GM19238 (cell line): ENCODE data around the gene TOP1.

ENCODE experiments used
- DNase-seq: peaks from one replicate; pipeline ENCODE4 v3.0.0; 2011; ENCODE audit warnings: low spot score; ENCODE audit not compliant: insufficient read length

Gene TOP1

DNA sequence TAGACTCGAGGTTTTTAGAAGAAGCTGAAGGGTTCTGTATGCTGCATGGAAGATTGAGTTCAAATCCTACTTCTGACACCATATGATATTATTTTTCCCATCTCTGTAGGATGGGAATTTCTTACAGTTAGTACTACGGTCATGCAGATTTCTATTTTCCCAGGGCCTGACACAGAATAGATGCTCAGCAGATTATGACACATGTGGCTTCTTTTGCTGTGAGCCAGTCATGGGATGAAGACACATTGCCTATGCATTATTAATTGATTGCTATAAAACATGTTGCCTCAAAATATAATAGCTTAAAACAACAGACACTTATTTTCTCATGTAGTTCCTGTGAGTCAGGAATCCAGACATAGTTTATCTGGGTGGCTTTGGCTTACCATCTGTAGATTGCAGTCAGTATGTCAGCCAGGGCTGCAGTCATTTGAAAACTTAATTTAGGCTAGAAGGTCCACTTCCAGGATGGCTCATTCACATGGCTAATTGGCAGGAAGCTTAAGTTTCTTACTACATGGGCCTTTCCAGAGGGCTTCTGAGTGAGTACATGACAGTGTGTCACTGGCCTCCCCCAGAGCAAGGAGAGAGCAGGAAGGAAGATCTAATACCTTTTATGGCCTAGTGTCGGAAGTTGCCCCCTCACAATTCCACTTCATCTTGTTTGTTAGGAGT is 29.5 kb downstream of the TOP1 start:
- no peak for DNase-seq

DNA sequence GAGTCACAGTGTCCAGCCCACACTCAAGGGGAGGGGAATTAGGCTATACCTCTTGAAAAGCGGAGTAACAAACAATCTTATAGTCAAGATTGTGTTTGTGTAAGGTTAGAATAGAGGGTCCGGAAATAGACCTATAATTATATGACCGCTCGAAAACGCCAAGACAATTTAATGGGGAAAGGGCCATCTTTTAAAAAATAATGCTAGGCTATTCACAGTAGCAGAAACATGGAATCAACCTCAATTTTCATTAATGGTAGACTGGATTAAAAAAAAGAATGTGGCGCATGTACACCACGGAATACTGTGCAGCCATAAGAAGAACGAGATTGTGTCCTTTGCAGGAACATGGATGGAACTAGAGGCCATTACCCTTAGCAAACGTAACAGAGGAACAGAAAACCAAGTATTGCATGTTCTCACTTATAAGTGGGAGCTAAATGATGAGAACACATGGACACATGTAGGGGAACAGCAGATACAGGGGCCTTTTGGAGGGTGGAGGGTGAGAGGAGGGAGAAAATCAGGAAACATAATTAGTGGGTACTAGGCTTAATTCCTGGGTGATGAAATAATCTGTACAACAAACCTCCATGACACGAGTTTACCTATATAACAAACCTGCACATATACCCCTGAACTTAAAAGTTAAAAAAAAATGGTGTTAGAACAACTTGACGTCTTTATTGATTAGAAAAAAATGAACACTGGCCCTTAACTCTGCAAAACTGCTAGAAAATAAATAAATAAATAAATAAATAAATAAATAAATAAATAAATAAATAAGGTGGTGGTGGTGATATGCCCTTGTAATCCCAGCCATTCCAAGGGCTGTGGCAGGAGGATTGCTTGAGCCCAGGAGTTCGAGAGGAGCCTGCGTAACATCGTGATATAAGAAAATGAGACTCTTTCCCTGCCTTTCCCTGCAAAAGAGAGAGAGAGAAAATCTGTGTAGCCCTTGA is 30.3 kb downstream of the TOP1 start:
- DNase-seq, result no peak

DNA sequence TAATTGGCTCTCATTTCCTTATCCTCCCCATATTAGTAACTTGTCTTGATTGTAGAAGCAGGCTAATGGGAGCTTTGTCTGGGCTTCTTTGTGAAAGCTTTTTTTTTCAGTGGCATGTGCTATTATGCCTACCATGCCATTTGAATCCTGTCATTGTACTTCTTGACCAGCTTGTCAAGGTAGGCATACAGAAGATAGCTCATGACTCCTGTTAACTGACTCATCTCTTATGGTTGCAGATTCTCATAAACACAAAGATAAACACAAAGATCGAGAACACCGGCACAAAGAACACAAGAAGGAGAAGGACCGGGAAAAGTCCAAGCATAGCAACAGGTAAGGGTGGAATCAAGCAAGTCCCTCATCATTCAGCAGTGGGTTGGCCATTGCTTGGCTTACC is 32.5 kb downstream of the TOP1 start:
- no peak for DNase-seq

DNA sequence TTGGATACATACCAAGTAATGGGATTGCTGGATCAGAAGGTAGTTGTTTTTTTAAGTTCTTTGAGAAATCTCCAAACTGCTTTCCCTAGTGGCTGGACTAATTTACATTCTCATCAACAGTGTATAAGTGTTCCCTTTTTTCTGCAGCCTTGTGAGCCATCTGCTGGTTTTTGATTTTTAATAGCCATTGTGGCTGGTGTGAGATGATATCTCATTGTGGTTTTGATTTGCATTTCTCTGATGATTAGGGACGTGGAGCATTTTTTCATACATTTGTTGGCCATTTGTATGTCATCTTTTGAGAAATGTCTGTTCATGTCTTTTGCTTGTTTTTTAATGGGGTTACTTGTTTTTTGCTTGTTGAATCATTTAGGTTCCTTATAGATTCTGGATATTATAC is 34.8 kb downstream of the TOP1 start:
- DNase-seq, result no peak

DNA sequence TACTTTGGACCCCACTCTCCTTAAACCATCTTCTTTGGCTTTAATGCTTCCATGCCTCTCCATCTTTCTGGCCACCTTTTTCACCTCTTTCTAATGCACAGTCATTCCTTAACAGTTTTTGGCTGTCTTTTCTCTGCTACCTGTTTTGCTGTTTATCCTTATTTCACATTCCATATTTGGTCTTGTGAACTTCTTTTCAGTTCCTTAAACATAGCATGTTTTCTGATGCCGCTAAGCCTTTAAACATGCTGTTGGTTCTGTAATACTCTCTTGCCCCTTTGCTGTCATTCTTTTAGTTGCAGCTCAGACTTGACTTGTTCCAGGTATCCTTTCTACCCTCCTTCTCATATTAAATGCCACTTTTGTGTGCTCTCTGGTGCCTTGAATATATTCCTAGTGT is 35.8 kb downstream of the TOP1 start:
- peak; percentile 20 for DNase-seq

DNA sequence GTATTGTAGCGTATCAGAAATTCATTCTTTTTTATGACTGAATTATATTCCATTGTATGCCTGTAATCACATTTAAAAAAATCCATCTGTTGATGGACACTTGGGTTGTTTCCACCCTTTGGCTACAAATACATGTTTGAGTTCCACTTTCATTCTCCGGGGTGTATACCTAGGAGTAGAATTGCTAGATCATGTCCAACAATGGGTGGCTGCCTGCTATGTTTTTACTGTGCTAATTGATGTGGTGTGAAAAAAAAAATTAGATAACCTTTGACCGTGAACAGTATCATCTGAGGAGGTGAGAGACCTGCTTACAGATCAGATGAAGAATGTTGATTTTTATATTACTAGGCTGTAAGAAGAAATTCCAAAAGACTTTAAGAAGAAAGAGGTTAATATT is 37.1 kb downstream of the TOP1 start:
- no peak for DNase-seq

DNA sequence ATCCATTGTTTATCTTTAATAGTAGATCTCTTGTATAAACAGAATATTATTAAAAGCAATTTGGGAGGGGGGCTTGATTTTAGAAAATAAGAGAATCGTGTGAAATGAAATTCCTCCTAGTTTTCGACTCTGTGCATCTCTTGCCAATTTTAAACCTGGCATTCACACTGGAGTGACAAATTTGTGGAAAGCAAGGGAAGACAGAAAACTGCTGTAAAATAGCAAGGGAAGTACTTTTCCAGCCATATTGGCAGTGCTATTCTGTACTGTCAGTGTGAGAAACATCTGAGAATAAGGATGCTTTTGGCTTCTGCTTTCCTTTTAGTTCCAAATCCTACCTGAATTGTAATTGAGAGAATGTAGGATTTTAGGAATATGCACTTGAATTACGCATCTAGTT is 40.2 kb downstream of the TOP1 start:
- DNase-seq, result no peak

DNA sequence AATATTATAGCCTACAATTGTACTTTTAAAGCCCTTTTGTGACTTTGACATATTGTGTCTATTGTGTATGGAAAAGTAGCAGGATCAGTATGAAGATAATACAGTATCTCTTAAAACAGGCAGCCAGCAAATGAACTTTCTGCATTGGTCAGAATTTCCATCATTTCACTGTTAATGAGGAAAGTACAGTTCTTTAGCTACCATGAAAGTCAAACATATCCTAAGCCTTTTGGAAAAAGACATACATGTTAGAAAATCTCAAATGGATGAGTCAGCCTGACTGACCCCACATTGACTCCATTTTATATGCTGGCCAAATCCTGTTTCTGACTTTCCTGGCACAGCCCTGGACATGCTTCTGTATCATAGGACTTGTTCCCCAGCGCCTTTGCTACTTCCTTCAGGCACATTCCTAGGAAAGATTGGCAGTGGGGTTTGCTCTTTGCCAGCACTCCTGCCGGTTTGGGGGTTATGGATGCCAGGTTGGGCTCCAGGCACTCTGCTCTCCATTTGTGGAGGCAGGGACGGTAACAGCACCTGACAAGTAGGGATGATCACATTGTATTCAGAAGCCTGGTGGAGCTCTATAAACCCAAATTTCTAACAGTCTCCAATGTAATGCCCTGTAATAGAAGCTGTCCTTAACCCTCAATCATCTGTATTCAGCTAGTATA is 43.7 kb downstream of the TOP1 start:
- DNase-seq, result no peak

DNA sequence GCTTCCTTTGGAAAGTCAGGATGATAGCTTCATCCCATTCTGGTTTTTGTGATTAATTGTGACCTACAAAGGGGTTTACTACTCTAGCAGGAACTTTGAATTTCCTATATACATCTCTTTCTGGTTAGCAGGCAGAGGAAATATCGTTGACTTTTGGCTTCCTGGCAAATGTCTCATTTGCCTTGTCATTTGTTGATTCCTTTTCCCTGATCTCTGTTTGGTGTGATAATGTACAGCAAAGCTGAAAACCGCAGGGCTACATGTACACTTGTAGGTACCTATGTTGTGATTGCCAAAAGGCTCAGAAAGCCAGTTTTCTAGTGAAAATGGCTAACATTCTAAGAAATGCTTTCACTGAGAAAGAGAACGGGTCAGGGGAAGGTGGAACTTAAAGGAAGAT is 44.3 kb downstream of the TOP1 start:
- DNase-seq, result no peak

DNA sequence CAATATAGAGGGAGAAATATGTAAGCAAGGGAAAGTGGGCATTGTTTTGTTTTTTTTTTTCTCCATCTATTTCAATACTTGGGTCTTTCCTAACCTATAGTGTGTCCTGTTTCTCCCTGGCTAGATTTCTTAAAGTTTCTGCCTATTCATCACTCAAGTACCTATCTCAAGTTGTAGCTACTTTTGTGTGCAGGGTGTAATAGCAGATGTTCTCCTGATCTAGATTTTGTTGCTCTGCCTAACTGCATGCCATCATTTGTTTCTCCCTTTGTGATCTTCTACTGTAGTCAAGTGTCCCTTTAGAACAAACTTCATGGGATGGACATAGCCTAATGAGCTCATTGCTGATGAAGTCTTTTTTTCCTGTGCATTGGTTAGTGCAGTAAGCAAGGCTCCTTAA is 45.8 kb downstream of the TOP1 start:
- no peak for DNase-seq

DNA sequence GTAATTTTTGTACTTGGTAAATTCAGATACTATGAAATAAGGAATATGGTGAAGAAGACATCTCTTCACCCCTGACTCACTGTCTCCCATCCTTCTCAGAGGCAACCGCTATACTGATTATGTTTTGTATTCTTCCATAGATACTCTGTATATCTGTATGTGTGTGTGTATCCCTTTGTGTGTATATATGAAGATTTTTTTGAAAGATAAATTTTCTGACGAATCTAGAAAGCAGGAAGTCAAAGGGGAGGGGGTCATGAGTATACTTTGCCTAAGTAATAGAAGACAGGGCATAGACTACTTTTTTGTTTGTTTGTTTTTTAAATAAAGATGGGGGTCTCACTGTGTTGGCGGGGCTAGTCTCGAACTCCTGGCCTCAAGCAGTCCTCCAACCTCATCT is 48.2 kb downstream of the TOP1 start:
- DNase-seq, result no peak

DNA sequence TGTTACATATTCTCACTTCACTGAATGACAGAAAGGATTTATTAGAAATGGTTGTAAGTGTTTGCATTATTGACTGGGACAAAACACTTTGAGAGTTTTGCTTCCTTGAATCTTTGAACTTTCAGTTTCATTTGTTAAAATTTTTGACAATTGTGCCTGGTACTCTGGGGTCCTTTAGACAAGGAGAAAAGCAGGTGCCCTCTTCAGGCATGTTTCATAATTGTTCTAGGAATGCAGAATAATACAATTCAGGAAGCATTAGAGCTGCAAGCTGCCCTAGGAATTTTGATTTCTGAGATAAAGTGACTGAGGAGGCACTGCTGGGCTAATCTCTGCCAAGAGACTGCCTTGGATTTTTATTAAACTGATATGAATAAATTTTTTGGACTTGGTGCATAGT is 49.7 kb downstream of the TOP1 start:
- DNase-seq, result no peak

DNA sequence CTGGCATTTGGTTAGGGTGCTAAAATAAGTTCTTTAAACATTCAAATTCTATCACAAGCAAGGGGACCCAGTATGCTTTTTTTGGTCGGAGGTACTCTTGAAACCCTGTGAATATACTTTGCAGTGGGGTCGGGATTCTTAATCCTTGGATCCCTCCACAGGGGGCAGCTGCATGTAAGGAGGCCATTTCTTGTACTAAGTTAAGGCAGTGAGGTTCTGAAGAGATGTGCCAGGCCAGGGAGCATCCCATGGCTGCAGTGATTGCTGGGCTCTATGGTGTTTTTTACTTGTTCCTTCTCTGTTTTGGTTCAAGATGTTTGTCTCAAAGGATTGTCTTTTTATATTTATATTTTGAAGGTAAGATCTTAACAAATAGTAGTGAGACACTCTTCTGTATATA is 50.4 kb downstream of the TOP1 start:
- no peak for DNase-seq

DNA sequence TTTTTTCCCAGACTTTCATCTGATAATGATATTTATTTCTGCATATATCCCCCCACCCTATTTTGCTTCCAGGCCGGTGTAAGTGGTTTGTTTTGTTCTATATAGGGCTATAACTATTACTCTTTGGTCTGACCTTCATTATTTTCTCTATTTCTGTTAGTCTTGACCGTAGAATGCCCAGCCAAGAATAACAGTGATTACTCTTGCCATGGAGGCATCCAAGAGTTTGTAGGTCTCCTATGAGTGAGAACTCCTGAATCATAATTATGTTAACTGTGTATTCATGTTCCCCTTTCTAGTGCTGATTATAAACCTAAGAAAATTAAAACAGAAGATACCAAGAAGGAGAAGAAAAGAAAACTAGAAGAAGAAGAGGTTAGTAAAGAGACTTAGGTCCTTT is 52.2 kb downstream of the TOP1 start:
- DNase-seq, result no peak

DNA sequence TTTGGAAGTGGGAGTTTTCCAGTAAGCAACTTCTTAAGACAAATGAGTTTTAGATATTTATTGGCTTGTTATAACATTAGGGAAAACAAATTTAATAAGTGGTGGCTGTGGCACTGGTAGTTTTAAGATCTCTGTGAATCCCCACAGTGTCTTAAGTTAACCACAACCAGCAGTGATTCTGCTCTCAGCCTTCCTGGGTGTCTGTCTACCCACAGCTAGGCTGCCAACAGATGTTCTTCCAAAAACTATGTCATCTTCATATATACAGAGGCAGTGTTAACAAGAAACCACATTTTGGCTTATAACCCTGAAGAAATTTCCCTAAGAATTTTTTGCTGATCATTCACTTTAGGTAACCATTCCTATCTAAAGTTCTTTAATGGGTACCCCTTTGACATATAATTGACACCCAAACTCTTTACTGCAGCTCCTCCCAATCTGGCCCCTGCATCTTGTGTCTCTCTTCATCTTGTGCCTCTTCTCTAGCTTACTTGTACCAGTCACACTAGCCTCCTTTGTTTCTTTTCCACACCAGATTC is 52.7 kb downstream of the TOP1 start:
- DNase-seq, result no peak

DNA sequence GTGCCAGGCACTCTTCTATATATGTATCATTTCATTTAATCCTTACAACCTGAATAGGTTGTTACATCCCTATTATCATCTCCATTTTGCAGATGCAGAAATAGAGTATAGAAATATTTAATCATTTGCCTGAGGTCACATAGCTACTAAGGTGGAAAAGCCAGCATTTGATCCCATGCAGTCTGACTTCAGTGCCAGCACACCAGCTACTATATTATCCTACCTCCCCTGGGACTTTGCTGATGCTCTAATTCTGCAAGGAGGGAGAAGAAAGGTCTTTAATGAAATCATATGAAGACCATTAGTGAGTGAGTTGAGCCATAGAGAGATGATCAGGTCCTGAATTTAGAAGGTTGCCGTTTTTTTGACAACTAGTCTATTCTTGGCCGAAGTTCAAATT is 53.7 kb downstream of the TOP1 start:
- DNase-seq, result no peak

DNA sequence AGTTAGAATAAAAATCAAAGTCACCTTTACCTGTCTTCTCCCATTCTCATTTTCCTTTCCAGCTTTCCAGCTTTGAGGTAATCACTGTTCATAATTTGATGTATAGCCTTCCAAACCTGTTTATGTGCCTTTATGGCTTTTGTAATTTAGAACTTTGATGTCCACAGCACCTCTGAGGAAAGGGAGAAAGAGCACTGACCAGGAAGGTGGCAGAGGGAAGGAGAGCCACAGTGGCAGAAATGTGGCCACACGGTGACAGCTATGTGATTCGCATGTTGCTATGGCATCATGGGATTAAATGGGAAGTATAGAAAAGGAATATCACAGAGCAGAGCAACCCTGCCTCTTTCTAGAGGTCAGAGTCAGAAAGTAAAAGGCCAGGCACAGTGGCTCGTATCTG is 57.0 kb downstream of the TOP1 start:
- no peak for DNase-seq

DNA sequence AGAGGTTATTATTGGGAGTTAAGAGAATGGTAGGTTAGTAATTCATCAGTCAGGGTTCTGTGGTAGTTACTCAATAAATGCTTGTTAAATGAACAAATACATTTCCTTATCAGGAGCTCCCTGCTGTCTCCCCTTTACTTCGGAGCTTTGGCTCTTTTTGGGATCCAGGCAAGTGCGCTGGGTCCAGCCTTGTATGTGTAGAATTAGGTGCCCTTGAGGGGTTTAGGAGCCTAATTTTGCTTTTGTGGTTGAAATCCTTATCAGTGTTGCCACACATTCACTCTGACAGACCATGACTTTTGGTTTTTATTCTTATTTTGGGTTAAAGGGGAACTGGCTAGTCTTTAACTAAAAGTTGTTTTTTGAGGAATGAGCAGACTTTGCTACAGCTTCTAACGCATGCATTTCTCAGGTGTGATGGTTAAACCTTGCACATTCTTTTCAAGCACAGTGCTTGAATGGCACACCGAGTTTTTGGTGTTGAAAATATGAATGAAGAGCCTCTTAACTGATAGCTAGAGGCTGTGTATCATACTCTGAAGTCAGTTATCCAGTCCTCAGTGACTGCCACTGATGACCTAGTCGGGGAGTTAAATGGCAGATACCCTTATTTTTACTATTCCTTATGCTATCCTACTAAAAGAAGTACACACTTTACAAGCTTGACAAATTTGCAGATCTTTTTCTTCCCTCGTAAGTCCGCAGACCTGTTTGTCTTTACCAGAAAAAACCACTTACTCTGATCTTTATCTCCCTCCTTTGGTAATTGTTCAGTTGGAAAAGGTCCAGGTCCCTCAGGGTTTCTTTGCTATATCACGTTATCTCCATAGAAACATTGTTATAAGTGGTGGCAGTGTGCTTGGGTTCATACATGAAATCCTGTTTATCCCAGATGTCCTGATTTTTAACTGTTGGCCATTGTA is 58.0 kb downstream of the TOP1 start:
- no peak for DNase-seq

DNA sequence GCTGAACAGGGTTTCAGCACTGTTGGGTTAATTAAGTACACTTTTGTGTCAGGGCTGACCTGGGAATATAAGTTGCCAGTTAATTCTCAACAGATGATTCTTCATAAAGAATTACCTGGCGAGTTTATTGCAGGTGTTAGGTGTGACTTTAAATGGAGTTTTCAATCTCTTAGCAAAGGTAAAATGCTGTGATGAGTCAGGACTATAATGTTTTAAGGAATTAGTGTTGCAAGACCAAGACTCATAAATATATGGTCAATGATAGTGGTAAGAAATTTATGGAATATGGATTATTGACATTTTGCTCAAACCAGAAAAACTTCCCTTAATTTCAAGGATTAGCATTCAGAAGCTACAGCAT is 58.7 kb downstream of the TOP1 start:
- DNase-seq, result no peak

DNA sequence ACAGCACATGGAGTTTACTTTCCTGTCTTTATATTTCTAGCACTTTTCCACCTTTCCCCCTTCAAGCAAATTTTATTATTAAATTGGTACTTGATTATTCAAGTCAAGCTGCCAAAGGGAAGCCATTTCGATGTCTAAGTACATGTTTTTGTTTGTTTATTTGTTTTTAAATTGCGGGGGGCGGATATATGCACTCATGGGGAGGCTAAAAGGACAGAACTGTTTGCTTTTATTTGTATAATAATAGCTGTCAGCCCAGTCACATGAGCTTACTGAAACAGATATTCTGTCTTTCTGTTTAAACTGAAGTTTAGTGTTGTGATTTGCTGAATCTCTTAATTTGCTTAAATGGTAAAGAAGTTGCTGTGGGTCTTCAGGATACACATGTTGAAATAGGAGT is 59.2 kb downstream of the TOP1 start:
- no peak for DNase-seq

DNA sequence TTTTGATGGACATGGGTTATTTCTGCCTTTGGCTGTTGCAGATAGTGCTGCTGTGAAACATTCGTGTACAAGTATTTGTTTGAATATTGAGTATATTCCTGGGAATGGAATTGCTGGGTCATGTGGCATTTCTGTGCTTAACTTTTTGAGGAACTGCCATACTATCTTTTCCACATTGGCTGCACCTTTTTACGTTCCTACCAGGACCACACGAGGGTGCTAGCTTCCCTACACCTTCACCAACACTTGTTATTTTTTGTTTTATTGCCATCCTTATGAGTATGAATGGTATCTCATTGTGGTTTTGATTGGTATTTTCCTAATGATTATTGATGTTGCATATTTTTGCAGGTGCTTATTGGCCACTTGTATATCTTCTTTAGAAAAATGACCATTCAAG is 60.9 kb downstream of the TOP1 start:
- DNase-seq, result no peak
